Measurements from ENCODE around the gene KIF26B.

DNA sequence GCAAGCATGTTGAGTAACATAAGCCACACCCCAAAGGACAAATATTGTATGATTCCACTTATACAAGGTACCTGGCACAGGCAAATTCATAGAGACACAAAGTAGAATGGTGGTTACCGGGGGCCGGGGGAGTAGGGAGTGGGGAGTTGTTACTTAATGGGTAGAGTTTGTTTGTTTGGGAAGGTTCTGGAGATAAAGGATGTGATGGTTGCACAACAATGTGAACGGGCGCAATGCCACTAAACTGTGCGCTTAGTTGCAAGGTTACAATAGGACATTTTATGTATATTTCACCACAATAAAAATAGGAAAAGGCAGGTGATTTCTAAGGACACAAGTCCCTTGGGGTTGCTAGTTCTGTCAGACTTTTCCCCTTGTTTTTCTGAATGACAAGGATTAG lies 516.6 kb downstream of the KIF26B start:
- TF ChIP-seq ZFP36 (IDR thresholded peaks at IDR 0.05; ENCODE audit: borderline replicate concordance, partially characterized antibody): no peak
- TF ChIP-seq, protein P1, sequence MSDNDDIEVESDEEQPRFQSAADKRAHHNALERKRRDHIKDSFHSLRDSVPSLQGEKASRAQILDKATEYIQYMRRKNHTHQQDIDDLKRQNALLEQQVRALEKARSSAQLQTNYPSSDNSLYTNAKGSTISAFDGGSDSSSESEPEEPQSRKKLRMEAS (IDR thresholded peaks at IDR 0.05): no peak
- TF ChIP-seq, protein P2, sequence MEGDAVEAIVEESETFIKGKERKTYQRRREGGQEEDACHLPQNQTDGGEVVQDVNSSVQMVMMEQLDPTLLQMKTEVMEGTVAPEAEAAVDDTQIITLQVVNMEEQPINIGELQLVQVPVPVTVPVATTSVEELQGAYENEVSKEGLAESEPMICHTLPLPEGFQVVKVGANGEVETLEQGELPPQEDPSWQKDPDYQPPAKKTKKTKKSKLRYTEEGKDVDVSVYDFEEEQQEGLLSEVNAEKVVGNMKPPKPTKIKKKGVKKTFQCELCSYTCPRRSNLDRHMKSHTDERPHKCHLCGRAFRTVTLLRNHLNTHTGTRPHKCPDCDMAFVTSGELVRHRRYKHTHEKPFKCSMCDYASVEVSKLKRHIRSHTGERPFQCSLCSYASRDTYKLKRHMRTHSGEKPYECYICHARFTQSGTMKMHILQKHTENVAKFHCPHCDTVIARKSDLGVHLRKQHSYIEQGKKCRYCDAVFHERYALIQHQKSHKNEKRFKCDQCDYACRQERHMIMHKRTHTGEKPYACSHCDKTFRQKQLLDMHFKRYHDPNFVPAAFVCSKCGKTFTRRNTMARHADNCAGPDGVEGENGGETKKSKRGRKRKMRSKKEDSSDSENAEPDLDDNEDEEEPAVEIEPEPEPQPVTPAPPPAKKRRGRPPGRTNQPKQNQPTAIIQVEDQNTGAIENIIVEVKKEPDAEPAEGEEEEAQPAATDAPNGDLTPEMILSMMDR (IDR thresholded peaks at IDR 0.05): no peak

Measured in A549 (cell line).